Heart right ventricle (tissue), 16 donors: ENCODE measurements around the gene DRG2. TPM values are rescaled to one million over a fixed set of nuclear protein-coding genes. Genes with fewer than 3 reads are reported as not detected.

Experiments used
- ATAC-seq, 8 donors: fragments of 200-7000 bp; cut with Tn5 transposase; one replicate each; pipeline ENCODE4 v1.9.1; 2020; ENCODE audit warnings: mild to moderate bottlenecking in 8 of 8, moderate library complexity in 8 of 8, moderate number of reproducible peaks in 1 of 8
- DNase-seq, 2 donors: peaks; one replicate each; pipeline ENCODE4 v3.0.0-alpha.2; 2020
- H3K27ac ChIP-seq, 10 donors: fragments of 200-600 bp; sonication (generic) in 2 of 10; one replicate each; pipeline versions ENCODE4 v1.5.0 to v1.8.0; 2020 to 2022; ENCODE audit warnings: mild to moderate bottlenecking in 3 of 10
- H3K27me3 ChIP-seq, 7 donors: fragments of 200-600 bp; one replicate each; pipeline ENCODE4 v1.8.0; 2021 to 2022; ENCODE audit warnings: mild to moderate bottlenecking in 2 of 7
- H3K36me3 ChIP-seq, 9 donors: fragments of 200-600 bp; sonication (generic) in 1 of 9; one replicate each; pipeline versions ENCODE4 v1.5.0 to v1.8.0; 2020 to 2022; ENCODE audit warnings: mild to moderate bottlenecking in 2 of 9
- H3K4me1 ChIP-seq, 9 donors: fragments of 200-600 bp; sonication (generic) in 1 of 9; one replicate each; pipeline versions ENCODE4 v1.5.0 to v1.8.0; 2020 to 2022; ENCODE audit warnings: mild to moderate bottlenecking in 4 of 9
- H3K4me3 ChIP-seq, 10 donors: fragments of 200-600 bp; sonication (generic) in 2 of 10; one replicate each; pipeline versions ENCODE4 v1.5.0 to v1.8.0; 2020 to 2022; ENCODE audit warnings: mild to moderate bottlenecking in 7 of 10, moderate library complexity in 2 of 10
- H3K9me3 ChIP-seq, 11 donors: fragments of 200-600 bp in 10 of 11; sonication (generic) in 2 of 11; one replicate each; pipeline versions ENCODE4 v1.5.0 to v1.8.0; 2013 to 2022; ENCODE audit warnings: mild to moderate bottlenecking in 2 of 11, control low read depth in 1 of 11, moderate library complexity in 1 of 11
- WGBS, 2 donors: extraction: QIAGEN DNeasy Blood & Tissue Kit; methylation state at CpG; one replicate each; pipeline ENCODE4 v1.1.7; 2013; ENCODE audit warnings: inconsistent platforms in 1 of 2; 5-methylcytosine and 5-hydroxymethylcytosine counted together
- intact Hi-C, 10 donors: fragments of 100-400 bp; cut with DNase I; formaldehyde crosslinking; loops; one replicate each; pipeline versions ENCODE4 v1.11.1 to v1.14.2; 2022
- polyA plus RNA-seq, 2 donors: library from polyadenylated mRNA; stranded (reverse); fragments of 200-250 nt; gene quantifications; one replicate each; pipeline ENCODE4 v1.2.3, GENCODE V29; 2013
- total RNA-seq, 10 donors: library from RNA; stranded (reverse); fragmentation: NEBNext Ultra II Directional in 3 of 10; extraction: Animal tissue kit (Norgen Biotek cat#: 25700) in 3 of 10; gene quantifications; one replicate each; pipeline versions ENCODE4 v1.2.1 to v1.2.4, GENCODE V29; 2021 to 2023
- TF ChIP-seq, protein P1 (sequence below), 9 donors: fragments of 200-600 bp; sonication (generic) in 2 of 9; IDR thresholded peaks; one replicate each; pipeline versions ENCODE4 v1.5.0 to v1.8.0; 2021 to 2022; ENCODE audit warnings: antibody characterized with exemption in 9 of 9, mild to moderate bottlenecking in 5 of 9, moderate library complexity in 1 of 9
- donor health status: Arrhythmogenic right ventricular cardiomyopathy.
- donor health status: ischemic (EF 13 %, LVEDD 7.1; RV severe dilation, severe dysfunction).
- donor health status: healthy with polysubstance abuse.
- donor health status: DM: no; HTN: yes; CAD: no.
- donor health status: DM: no; HTN: no; CAD: no.
- donor health status: ischemic (EF 25% LVEDD 6.9; RV normal size, moderate dysfunction).
- donor health status: ischemic (EF 25% LVEDD 5.7; RV mildly dilated, moderate dysfunction).
- donor health status: healthy.
- donor health status: DM: yes; HTN: yes; CAD: no.
- donor health status: Ischemic cardiomyopathy.
- donor health status: ischemic (EF 35%, LVEDD 5.7; RV mildly dilated, moderate dysfunction).
- donor health status: nonischemic (EF 11% LVEDD 7.7; RV severe dilation, severe dysfunction).
- donor health status: DM: yes; HTN: yes; CAD: no.
- donor health status: PGD.
- donor health status: ischemic (EF 29% LVEDD 5.4; RV normal size, mild dysfunction).
- donor health status: nonischemic (EF 23%, LVEDD 6.1; RV moderate dilation, normal function).

The DRG2 gene
- total and polyA plus RNA-seq, 12 donors: 18.1 to 44.3 (median 21.2) TPM

DNA sequence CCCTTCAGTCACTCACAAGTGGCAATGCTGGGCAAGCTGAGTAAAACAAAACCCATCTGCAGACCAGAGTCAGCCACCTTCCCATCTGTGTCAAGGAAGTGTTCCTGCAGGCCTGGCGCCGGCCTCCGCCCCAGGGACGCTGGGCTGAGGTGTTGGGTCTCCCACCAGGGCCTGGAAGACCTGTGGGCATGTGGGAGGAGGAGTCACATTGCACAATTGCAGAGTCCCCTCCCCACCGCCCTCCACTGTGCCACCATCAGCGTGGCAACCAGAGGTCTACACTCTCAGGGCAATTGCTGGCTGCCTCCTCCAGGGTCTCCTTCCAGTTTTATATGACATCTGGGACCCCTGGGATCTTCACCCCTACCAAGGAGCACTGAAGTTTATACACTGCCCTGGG, 17.8 kb downstream of the DRG2 start:
- 87 to 98% methylated on average over 6 of the region's 6 CpGs for WGBS, 2 donors
- TF ChIP-seq, protein P1, sequence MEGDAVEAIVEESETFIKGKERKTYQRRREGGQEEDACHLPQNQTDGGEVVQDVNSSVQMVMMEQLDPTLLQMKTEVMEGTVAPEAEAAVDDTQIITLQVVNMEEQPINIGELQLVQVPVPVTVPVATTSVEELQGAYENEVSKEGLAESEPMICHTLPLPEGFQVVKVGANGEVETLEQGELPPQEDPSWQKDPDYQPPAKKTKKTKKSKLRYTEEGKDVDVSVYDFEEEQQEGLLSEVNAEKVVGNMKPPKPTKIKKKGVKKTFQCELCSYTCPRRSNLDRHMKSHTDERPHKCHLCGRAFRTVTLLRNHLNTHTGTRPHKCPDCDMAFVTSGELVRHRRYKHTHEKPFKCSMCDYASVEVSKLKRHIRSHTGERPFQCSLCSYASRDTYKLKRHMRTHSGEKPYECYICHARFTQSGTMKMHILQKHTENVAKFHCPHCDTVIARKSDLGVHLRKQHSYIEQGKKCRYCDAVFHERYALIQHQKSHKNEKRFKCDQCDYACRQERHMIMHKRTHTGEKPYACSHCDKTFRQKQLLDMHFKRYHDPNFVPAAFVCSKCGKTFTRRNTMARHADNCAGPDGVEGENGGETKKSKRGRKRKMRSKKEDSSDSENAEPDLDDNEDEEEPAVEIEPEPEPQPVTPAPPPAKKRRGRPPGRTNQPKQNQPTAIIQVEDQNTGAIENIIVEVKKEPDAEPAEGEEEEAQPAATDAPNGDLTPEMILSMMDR (IDR thresholded peaks at IDR 0.05): no peak
- Histone ChIP-seq H3K27me3 (no peaks in the 10 kb centered on the region), H3K4me1 (no peaks in the 10 kb centered on the region), H3K27ac (no peak overlapping the region), H3K4me3 (no peak overlapping the region), H3K9me3 (no peaks in the 10 kb centered on the region), H3K36me3 (peaks cover 0 to 68% (median 8%) of the 10 kb centered on the region in 9 donors)
- ATAC-seq: no peak
- intact Hi-C loops: no loop called here
- no peak for DNase-seq

DNA sequence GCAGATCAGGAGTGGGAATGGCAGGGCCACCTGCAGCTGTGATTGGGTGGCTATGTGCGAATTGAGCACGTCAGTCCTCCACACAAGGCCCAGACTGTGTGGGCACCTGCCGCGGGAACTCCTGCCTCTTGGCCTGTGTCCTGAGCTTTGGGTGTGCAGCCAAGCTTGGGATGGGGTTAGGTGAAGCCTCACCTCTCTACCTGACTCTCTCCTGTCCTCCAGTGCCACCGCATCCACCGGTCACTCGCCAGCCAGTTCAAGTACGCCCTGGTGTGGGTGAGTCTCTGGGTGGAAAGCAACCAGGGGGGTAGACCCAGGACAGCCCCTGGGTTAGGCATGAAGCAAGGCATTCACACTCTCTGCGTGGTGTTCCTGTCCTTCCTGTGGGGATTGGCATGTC, 18.5 kb downstream of the DRG2 start:
- H3K4me1 ChIP-seq: no peaks in the 10 kb centered on the region
- H3K36me3 ChIP-seq: peaks cover 0 to 62% (median 8%) of the 10 kb centered on the region in 9 donors
- ATAC-seq (no peak), DNase-seq (no peak)
- TF ChIP-seq, protein P1 (IDR thresholded peaks at IDR 0.05): no peak
- WGBS, 2 donors: 93 to 96% methylated on average over 9 of the region's 9 CpGs
- H3K27ac ChIP-seq: no peak overlapping the region
- no peaks in the 10 kb centered on the region for H3K9me3 ChIP-seq
- no peaks in the 10 kb centered on the region for H3K27me3 ChIP-seq
- intact Hi-C loops: no loop called here
- no peak overlapping the region for H3K4me3 ChIP-seq

DNA sequence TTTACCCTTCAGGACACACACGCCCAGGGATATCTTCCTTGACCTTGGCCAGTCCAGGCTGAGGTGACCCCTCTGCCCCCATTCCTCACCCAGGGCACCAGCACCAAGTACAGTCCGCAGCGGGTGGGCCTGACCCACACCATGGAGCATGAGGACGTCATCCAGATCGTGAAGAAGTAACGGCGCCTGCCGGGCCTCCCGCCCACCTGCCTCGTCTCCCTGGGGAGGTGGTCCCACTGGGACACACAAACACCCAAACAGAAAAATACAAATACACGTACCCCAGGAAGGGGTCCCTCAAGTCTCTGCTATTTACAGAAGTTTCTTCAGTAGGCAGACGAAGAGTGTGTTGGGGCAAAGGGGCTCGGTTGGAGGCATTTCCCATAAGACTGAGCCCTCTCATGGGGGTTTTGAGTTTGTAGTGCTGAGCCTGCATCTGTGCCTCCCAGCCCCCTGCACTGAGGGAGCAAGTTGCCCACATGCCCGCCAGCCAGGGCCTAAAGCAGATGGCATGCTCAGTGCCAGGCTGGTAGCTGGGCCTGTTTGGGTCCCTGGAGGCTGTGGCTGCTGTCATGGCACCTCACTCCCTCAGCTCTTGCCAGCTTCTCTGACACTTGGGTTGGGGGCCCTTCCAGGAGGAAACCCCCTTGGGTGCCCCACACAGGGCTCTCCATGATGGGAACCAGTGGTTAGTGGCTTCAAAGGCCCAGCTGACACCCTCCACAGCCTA, 19.5 kb downstream of the DRG2 start:
- intact Hi-C loops: no loop called here
- ATAC-seq (no peak), DNase-seq (no peak)
- TF ChIP-seq, protein P1 (IDR thresholded peaks at IDR 0.05): no peak
- H3K27ac ChIP-seq: no peak overlapping the region
- 89 to 91% methylated on average over 14 of the region's 14 CpGs for WGBS, 2 donors
- H3K4me3 ChIP-seq: no peak overlapping the region
- H3K27me3 ChIP-seq: no peaks in the 10 kb centered on the region
- no peaks in the 10 kb centered on the region for H3K4me1 ChIP-seq
- peaks cover 0 to 52% (median 0%) of the 10 kb centered on the region in 9 donors for H3K36me3 ChIP-seq
- no peaks in the 10 kb centered on the region for H3K9me3 ChIP-seq

DNA sequence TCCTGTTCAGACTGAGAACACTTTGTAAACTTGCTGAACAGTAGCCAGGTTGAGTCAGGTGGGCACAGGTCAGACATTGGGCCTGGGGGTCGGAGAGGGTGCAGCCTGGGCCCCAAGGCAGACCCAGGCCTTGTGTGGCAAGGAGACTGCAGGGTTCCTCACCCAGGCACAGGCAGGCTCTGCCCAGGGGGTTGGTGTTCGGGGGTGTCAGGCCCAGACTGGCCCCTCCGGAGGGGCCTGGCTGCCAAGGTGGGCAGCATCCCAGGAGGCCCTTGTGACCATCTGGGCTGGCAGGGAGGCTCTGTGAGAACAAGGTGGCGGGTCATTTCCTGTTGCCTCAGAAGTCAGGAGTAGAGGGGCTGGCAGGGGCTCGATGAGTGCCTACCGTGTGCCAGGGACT, 20.2 kb downstream of the DRG2 start:
- no peaks in the 10 kb centered on the region for H3K27me3 ChIP-seq
- intact Hi-C loops: no loop called here
- ATAC-seq: peak in 1 of 8 donors; percentile 5
- peaks cover 0 to 48% (median 0%) of the 10 kb centered on the region in 9 donors for H3K36me3 ChIP-seq
- WGBS, 2 donors: 76 to 82% methylated on average over 6 of the region's 6 CpGs
- DNase-seq: no peak
- H3K4me3 ChIP-seq: no peak overlapping the region
- TF ChIP-seq, protein P1 (IDR thresholded peaks at IDR 0.05): no peak
- no peak overlapping the region for H3K27ac ChIP-seq
- no peaks in the 10 kb centered on the region for H3K4me1 ChIP-seq
- H3K9me3 ChIP-seq: no peaks in the 10 kb centered on the region
